Thyroid gland (tissue), 4 donors: ENCODE measurements around the gene SLC2A13. TPM values are rescaled to one million over a fixed set of nuclear protein-coding genes. Genes with fewer than 3 reads are reported as not detected.
A peak's percentile ranks its signal among the peaks of the same experiment; 100 is the strongest.

Experiments used
- DNase-seq, 2 donors: peaks; one replicate each; pipeline ENCODE4 v3.0.0-alpha.2; 2019
- H3K27ac ChIP-seq, 3 donors: fragments of 200-600 bp; sonication (generic); 1 replicate in 2 of 3; 2 replicates in 1 of 3; pipeline ENCODE4 v1.5.1; 2016 to 2019; ENCODE audit warnings: mild to moderate bottlenecking in 1 of 3, moderate library complexity in 1 of 3
- H3K27me3 ChIP-seq: fragments of 200-600 bp; sonication (generic); one replicate; pipeline ENCODE4 v1.5.1; 2019
- H3K36me3 ChIP-seq, 2 donors: fragments of 200-600 bp; sonication (generic); one replicate each; pipeline ENCODE4 v1.5.1; 2016 to 2019
- H3K4me1 ChIP-seq, 2 donors: fragments of 200-600 bp; sonication (generic); one replicate each; pipeline ENCODE4 v1.5.1; 2017 to 2019
- H3K4me3 ChIP-seq, 3 donors: fragments of 200-600 bp; sonication (generic); replicated peaks in 1 of 3; 1 replicate in 2 of 3; 2 replicates in 1 of 3; pipeline ENCODE4 v1.5.1; 2016; ENCODE audit warnings: mild to moderate bottlenecking in 1 of 3
- H3K9me3 ChIP-seq: fragments of 200-600 bp; sonication (generic); one replicate; pipeline ENCODE4 v1.5.1; 2017
- POLR2A ChIP-seq, 2 donors: fragments of 450-650 bp; IDR thresholded peaks; one replicate each; pipeline ENCODE4 v1.6.1; 2017; ENCODE audit warnings: antibody characterized with exemption in 2 of 2, mild to moderate bottlenecking in 2 of 2, moderate library complexity in 1 of 2
- WGBS, 2 donors: methylation state at CpG; one replicate each; pipeline ENCODE4 v1.1.5; 2017; 5-methylcytosine and 5-hydroxymethylcytosine counted together
- intact Hi-C: fragments of 100-400 bp; cut with DNase I; formaldehyde crosslinking; loops from one replicate; pipeline ENCODE4 v1.15.1; 2023
- total RNA-seq, 4 donors: library from RNA; depleted of rRNA; stranded (reverse); fragments of >200 nt; gene quantifications; one replicate each; pipeline ENCODE4 v1.2.3, GENCODE V29; 2016
- TF ChIP-seq, protein P1 (sequence below), 6 experiments: fragments of 200-600 bp in 3 of 6; fragments of 450-650 bp in 3 of 6; sonication (generic) in 3 of 6; IDR thresholded peaks; one replicate each; pipeline ENCODE4 v1.5.1; 2016 to 2019; ENCODE audit warnings: antibody characterized with exemption in 6 of 6, mild to moderate bottlenecking in 2 of 6, inconsistent platforms in 1 of 6, moderate library complexity in 1 of 6

The SLC2A13 gene
- total RNA-seq, 4 donors from 2014 or later, result 9.8 to 21.3 (median 10.0) TPM

DNA sequence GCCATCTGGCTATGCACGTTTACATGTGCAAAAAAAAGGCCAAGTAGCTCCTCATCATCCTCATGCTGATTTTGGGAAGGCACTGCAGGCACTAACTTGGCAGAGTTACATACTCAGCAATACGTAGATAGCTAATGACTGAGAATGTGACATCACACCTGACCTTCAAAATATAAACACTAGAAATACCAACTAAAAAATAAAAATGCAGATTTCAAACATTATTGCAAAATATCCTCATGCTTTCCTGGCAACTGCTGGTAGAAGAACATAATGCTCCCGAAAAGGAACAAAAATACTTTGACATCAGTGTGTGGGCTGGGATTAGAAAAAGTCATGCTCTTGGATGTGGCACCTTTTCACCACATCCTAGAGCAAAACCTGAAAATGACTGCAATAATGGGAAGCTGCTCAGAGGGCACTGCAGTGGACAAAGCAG lies 333.0 kb downstream of the SLC2A13 start:
- no peak overlapping the region for H3K4me3 ChIP-seq
- DNase-seq, result no peak
- WGBS, 2 donors, result 64 to 74% methylated on average over 3 of the region's 3 CpGs
- intact Hi-C loops, result no loop called here
- TF ChIP-seq, protein P1, sequence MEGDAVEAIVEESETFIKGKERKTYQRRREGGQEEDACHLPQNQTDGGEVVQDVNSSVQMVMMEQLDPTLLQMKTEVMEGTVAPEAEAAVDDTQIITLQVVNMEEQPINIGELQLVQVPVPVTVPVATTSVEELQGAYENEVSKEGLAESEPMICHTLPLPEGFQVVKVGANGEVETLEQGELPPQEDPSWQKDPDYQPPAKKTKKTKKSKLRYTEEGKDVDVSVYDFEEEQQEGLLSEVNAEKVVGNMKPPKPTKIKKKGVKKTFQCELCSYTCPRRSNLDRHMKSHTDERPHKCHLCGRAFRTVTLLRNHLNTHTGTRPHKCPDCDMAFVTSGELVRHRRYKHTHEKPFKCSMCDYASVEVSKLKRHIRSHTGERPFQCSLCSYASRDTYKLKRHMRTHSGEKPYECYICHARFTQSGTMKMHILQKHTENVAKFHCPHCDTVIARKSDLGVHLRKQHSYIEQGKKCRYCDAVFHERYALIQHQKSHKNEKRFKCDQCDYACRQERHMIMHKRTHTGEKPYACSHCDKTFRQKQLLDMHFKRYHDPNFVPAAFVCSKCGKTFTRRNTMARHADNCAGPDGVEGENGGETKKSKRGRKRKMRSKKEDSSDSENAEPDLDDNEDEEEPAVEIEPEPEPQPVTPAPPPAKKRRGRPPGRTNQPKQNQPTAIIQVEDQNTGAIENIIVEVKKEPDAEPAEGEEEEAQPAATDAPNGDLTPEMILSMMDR (IDR thresholded peaks at IDR 0.05), result no peak
- TF ChIP-seq POLR2A (IDR thresholded peaks at IDR 0.05), result no peak
- no peaks in the 10 kb centered on the region for H3K4me1 ChIP-seq
- H3K36me3 ChIP-seq, result no peaks in the 10 kb centered on the region
- H3K9me3 ChIP-seq, result no peaks in the 10 kb centered on the region
- H3K27ac ChIP-seq, result no peak overlapping the region
- no peaks in the 10 kb centered on the region for H3K27me3 ChIP-seq

DNA sequence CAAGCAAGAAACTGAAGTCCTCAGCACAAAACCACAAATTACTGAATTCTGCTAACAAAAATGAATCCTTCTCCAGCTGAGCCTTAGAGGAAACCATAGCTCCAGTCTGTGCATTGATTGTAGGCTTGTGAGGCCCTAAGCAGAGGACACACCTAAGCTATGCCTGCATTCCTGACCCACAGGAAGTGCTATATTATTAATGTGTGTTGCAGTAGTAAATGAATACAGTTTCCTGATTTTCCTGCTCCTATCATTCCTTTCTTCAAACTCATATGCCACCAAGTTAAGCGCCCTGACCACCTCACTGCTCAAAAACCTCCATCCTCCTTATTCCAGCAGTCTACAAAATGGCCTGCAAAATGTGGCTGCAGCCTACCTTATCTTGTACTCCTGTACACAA lies 334.4 kb downstream of the SLC2A13 start:
- intact Hi-C loops, result no loop called here
- TF ChIP-seq, protein P1 (IDR thresholded peaks at IDR 0.05), result no peak
- no peak for TF ChIP-seq POLR2A (IDR thresholded peaks at IDR 0.05)
- Histone ChIP-seq H3K4me3 (no peak overlapping the region), H3K4me1 (no peaks in the 10 kb centered on the region), H3K27me3 (no peaks in the 10 kb centered on the region), H3K27ac (no peak overlapping the region), H3K9me3 (no peaks in the 10 kb centered on the region), H3K36me3 (no peaks in the 10 kb centered on the region)
- DNase-seq, result no peak
- 94 to 100% methylated on average over 1 of the region's 1 CpG for WGBS, 2 donors

DNA sequence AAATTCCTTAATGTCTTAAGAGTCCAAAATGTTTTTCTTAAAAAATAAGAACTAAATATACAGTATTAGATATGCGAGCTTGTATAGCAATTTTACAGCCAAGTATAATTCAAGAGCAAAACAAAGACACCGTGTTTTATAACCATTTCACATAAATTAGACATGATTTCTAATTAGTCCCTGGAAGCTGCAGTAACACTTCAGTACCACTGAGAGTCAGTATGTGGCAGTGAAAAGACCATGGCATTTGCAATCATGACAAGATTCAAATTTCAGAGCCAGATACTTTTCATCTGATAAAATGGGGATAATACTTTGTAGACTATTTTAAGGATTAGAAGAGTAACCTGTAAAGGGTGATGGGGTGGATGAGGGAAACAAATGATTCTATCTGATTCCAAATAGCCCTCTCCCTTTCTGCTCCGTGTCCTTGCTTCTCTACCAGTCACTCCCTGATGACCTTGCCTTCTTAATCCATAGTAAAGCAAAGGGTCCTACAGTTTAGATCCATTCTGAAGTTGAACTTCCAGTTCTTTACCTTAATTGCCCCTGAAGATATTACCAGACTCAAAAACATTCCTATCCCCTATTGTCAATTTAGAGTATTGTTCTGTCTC lies 340.8 kb downstream of the SLC2A13 start:
- no peaks in the 10 kb centered on the region for H3K36me3 ChIP-seq
- TF ChIP-seq, protein P1 (IDR thresholded peaks at IDR 0.05), result peak; percentile 12 to 58 (median 27)
- TF ChIP-seq POLR2A (IDR thresholded peaks at IDR 0.05), result no peak
- no peaks in the 10 kb centered on the region for H3K27me3 ChIP-seq
- H3K27ac ChIP-seq, result no peak overlapping the region
- no peak overlapping the region for H3K4me3 ChIP-seq
- intact Hi-C loops, result loop anchor here (10.0 kb wide), 1 partner anchor 340 kb away; the partner anchor contains the start of gene SLC2A13
- 53 to 57% methylated on average over 3 of the region's 3 CpGs for WGBS, 2 donors
- no peaks in the 10 kb centered on the region for H3K4me1 ChIP-seq
- DNase-seq, result no peak
- no peaks in the 10 kb centered on the region for H3K9me3 ChIP-seq

DNA sequence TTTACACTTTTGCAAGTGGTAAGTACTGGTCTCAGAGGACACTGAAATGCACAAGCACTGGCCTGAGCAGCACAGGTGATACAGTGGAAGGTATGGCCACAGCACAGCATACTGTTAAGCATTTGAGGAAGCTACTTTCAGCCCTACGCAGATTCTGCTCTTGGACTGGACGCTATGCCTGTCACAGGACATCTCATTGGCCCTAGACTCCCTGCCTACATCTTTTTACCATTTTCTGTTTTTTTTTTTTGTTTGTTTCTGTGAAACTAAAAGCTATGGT lies 342.1 kb downstream of the SLC2A13 start:
- intact Hi-C loops, result loop anchor here (10.0 kb wide), 1 partner anchor 341 kb away; the partner anchor contains the start of gene SLC2A13
- Histone ChIP-seq H3K27ac (no peak overlapping the region), H3K4me3 (no peak overlapping the region), H3K27me3 (no peaks in the 10 kb centered on the region), H3K9me3 (no peaks in the 10 kb centered on the region), H3K36me3 (no peaks in the 10 kb centered on the region), H3K4me1 (no peaks in the 10 kb centered on the region)
- no peak for TF ChIP-seq POLR2A (IDR thresholded peaks at IDR 0.05)
- TF ChIP-seq, protein P1 (IDR thresholded peaks at IDR 0.05), result no peak
- no peak for DNase-seq
- 94 to 98% methylated on average over 2 of the region's 2 CpGs for whole genome bisulfite sequencing, 2 donors

DNA sequence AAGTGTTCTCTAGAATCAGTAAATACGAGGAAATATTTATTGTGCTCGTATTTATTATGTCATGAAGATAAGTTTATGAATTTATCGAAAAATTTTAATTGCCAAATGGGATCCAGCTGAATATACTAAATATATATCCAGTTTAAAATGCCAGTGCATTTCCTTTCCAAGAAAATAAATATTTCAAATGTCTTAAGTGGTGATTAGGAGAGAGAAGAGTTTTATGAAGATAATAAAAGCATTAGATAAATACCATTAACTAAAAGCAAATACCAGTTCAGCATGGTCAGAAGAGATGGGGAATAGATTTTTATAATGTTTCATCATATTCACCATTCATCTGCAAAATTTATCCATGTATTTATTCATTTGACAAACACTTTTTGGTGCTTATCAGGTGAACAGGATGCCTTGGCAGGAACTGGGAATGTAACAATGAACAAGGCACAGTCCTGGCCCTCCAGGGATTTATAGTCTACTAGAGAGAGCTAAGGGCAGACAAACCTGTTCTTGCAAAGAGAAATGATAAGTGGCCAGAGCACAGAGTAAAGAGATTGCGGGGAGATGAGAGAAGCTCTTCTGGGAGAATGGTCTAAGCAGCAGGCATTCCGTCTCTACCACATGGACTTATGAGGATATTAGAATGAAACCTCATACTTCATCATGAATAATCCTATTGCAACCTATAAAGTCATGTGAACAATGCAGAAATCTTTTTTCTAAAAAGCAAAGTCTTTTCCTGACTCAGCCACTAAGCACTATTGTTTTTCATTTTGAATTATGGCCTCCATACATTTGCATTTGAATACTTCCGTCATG lies 342.6 kb downstream of the SLC2A13 start:
- Histone ChIP-seq H3K27me3 (no peaks in the 10 kb centered on the region), H3K27ac (no peak overlapping the region), H3K4me3 (no peak overlapping the region), H3K4me1 (no peaks in the 10 kb centered on the region), H3K9me3 (no peaks in the 10 kb centered on the region), H3K36me3 (no peaks in the 10 kb centered on the region)
- WGBS, 2 donors, result 93 to 94% methylated on average over 6 of the region's 6 CpGs
- intact Hi-C loops, result loop anchor here (10.0 kb wide), 1 partner anchor 342 kb away; the partner anchor contains the start of gene SLC2A13
- no peak for TF ChIP-seq POLR2A (IDR thresholded peaks at IDR 0.05)
- TF ChIP-seq, protein P1 (IDR thresholded peaks at IDR 0.05), result no peak
- DNase-seq, result no peak
